GM06990 (cell line): ENCODE results near the gene STRIP2.
"Not testable (repeated sequence)": the region's sequence is repeated elsewhere in the genome, so short reads cannot be mapped to it uniquely, and the experiment has no call there.

Experiments used
- DNase-seq: peaks from one replicate; pipeline ENCODE4 v3.0.0-alpha.2; 2011; ENCODE audit not compliant: insufficient read length; ENCODE audit errors: extremely low read depth
- H3K27me3 ChIP-seq: replicated peaks from 2 replicates; pipeline ENCODE4 v1.6.0; 2011; ENCODE audit warnings: low read length; ENCODE audit not compliant: control insufficient read depth, insufficient read depth
- H3K36me3 ChIP-seq: 2 replicates; pipeline ENCODE4 v1.5.1; 2011; ENCODE audit warnings: low read length; ENCODE audit not compliant: control insufficient read depth, insufficient read depth
- H3K4me3 ChIP-seq: replicated peaks from 2 replicates; pipeline ENCODE4 v1.5.1; 2011; ENCODE audit warnings: low read depth, mild to moderate bottlenecking, control low read depth, low read length
- TF ChIP-seq, protein P1 (sequence below): IDR thresholded peaks from 2 replicates; pipeline ENCODE4 v1.5.1; 2011; ENCODE audit warnings: low read length, control low read depth, mild to moderate bottlenecking, inconsistent platforms; ENCODE audit not compliant: insufficient read depth, poor library complexity, severe bottlenecking

The STRIP2 gene

DNA sequence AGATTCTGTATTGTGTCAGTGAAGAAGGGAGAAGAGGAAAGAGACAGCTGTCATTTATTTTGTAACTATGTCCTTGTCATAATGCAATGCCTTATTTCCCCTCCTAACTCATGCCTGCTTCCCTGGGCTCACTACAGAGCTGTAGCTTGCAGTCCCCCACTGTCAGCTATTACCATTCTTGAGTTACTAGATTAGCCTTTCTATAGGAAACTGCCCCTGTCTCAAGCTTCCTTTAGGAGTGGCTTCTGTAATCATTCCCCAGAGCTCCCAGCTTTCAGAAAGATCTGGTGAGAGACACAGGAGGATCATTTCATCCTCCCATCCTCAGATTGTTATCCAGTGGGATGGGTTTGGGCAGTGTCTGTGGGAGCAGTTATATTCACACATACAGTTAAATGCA is 35.7 kb downstream of the STRIP2 start:
- H3K4me3 ChIP-seq, result no peak overlapping the region

DNA sequence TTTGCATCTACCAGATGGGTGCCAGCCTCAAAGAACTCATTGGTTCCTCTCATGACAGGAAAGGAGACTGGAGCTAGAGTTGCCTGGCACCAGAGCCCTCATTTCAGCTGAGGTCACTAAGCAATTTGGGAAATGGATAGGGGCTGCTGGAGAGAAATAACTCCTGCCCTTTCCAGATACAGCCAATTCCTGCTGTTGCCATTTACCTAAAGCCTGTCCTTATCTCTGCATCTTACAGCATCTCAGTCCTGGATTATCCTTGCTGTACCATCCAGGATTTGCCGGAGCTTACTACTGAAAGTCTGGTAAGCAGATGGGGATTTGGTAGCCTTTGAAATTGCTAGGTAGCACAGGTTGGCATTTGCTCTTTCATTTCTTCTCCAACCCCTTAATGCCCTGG is 36.2 kb downstream of the STRIP2 start:
- no peak overlapping the region for H3K4me3 ChIP-seq
- DNase-seq, result no peak
- TF ChIP-seq, protein P1, sequence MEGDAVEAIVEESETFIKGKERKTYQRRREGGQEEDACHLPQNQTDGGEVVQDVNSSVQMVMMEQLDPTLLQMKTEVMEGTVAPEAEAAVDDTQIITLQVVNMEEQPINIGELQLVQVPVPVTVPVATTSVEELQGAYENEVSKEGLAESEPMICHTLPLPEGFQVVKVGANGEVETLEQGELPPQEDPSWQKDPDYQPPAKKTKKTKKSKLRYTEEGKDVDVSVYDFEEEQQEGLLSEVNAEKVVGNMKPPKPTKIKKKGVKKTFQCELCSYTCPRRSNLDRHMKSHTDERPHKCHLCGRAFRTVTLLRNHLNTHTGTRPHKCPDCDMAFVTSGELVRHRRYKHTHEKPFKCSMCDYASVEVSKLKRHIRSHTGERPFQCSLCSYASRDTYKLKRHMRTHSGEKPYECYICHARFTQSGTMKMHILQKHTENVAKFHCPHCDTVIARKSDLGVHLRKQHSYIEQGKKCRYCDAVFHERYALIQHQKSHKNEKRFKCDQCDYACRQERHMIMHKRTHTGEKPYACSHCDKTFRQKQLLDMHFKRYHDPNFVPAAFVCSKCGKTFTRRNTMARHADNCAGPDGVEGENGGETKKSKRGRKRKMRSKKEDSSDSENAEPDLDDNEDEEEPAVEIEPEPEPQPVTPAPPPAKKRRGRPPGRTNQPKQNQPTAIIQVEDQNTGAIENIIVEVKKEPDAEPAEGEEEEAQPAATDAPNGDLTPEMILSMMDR, result no peak
- H3K27me3 ChIP-seq, result no peaks in the 10 kb centered on the region
- H3K36me3 ChIP-seq, result peaks cover 1% of the 10 kb centered on the region; the same call in 1 of the 2 replicates

More for the DNA sequence above, 35.7 kb downstream of the STRIP2 start:
- Histone ChIP-seq H3K27me3 (no peaks in the 10 kb centered on the region), H3K36me3 (peaks cover 1% of the 10 kb centered on the region; the same call in 1 of the 2 replicates)
- TF ChIP-seq, protein P1, result no peak
- no peak for DNase-seq

DNA sequence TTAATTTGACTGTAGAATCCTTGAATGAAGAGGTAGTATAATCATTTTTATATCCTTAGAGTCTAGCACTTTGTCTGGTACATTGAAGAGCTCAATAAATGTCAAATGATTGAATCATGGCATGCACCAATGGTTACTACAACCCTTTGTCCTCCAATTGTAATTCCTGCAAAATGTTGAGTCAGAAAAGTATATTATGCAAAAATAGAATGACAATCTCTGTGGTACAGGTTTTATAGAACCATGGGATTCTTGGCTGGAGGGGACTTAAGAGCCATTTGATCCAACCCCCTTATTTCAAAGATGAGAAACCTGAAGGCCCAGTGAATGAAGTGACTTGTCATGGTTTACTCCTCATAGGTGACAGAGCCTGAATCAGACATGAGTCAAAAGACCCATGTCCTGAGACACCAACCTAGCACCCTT is 37.2 kb downstream of the STRIP2 start:
- H3K27me3 ChIP-seq, result no peaks in the 10 kb centered on the region
- TF ChIP-seq, protein P1, result no peak
- DNase-seq, result no peak
- no peaks in the 10 kb centered on the region; the same call in 1 of the 2 replicates for H3K36me3 ChIP-seq
- H3K4me3 ChIP-seq, result no peak overlapping the region

DNA sequence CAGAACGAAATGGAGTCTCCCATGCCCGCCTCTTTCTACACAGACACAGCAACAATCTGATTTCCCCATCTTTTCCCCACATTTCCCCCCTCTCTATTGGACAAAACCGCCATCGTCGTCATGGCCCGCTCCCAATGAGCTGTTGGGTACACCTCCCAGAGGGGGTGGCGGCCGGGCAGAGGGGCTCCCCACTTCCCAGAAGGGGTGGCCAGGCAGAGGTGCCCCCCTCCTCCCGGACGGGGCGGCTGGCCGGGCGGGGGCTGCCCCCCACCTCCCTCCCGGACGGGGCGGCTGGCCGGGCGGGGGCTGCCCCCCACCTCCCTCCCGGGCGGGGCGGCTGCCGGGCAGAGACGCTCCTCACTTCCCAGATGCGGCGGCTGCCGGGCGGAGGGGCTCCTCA is 41.7 kb downstream of the STRIP2 start:
- not testable (repeated sequence) for H3K4me3 ChIP-seq, DNase-seq, H3K27me3 ChIP-seq, H3K36me3 ChIP-seq

DNA sequence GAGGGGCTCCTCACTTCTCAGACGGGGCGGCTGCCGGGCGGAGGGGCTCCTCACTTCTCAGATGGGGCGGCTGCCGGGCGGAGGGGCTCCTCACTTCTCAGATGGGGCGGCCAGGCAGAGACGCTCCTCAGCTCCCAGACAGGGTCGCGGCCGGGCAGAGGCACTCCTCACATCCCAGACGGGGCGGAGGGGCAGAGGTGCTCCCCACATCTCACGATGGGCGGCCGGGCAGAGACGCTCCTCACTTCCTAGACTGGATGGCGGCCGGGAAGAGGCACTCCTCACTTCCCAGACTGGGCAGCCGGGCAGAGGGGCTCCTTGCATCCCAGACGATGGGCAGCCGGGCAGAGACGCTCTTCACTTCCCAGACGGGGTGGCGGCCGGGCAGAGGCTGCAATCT is 42.2 kb downstream of the STRIP2 start:
- not testable (repeated sequence) for H3K36me3 ChIP-seq, H3K4me3 ChIP-seq, H3K27me3 ChIP-seq, DNase-seq

DNA sequence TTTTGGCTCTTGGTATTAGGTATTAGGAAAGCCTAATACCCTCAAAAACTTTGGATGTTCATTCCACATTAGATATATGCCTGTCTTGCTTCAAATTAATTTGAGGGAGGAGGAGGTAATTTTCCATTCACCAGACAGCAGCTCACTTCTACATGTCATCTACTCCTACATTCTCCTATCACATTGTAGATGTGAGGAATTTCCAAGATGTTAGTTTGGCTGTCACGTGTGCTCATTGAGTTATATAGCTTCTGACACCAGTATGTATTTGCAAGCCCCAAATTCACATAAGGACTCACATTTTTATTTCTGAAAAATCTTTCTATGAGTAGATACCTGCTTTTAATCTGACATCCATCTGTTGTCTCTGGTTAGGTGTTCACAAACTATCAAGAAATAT is 45.6 kb downstream of the STRIP2 start:
- DNase-seq, result no peak
- H3K4me3 ChIP-seq, result no peak overlapping the region
- TF ChIP-seq, protein P1, result no peak
- H3K36me3 ChIP-seq, result no peaks in the 10 kb centered on the region
- H3K27me3 ChIP-seq, result no peaks in the 10 kb centered on the region

DNA sequence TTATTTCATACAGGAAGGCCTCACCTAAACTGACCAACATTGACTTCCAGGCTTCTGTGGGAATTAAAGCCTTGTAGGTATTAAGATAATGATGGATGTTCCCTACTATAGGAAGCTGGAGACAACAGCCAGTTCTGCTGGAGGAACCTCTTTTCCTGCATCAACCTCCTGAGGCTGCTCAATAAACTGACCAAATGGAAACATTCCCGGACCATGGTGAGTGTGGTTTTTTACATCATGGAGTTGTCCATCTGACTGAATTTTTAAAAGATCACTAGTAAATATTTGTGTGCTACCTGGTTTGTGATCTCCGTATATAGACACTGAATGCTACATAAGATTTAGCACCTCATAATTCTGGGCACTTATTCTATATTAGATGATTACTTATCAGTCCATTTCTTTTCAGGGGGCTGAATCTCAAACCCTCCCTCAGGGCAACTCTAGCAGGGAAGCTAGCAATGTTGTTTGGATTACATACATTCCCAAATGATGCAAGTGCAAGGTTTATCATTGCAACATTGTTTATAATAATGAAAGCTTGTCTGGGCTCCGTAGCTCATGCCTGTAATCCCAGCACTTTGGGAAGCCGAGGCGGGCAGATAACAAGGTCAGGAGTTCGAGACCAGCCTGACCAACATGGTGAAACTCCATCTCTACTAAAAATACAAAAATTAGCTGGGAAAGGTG is 46.6 kb downstream of the STRIP2 start:
- Histone ChIP-seq H3K36me3 (no peaks in the 10 kb centered on the region), H3K27me3 (no peaks in the 10 kb centered on the region), H3K4me3 (no peak overlapping the region)
- no peak for DNase-seq
- TF ChIP-seq, protein P1, result no peak

DNA sequence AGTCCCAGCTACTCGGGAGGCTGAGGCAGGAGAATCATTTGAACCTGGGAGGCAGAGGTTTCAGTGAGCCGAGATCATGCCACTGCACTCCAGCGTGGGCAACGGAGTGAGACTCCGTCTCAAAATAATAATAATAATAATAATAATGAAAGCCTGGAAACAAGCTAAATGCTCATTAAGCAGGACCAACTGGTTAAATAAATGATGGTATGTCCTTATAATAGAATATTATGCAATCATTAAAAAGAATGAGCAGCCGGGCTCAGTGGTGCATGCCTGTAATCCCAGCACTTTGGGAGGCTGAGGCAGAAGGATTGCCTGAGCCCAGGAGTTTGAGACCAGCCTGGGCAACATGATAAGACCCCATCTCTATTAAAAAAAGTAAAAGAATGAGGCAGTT is 47.1 kb downstream of the STRIP2 start:
- not testable (repeated sequence) for H3K27me3 ChIP-seq

More for the DNA sequence above, 47.1 kb downstream of the STRIP2 start:
- not testable (repeated sequence) for DNase-seq, H3K4me3 ChIP-seq, H3K36me3 ChIP-seq
